IMR-90 (cell line): ENCODE data around the gene PI4KA. TPM values are rescaled to one million over a fixed set of nuclear protein-coding genes. Genes with fewer than 3 reads are reported as not detected.

ENCODE experiments used
- ATAC-seq: fragments of 200-7000 bp; cut with Tn5 transposase; 2 replicates; pipeline ENCODE4 v1.9.1; 2020; ENCODE audit warnings: low read depth, mild to moderate bottlenecking, moderate library complexity
- BruUV-seq: library from RNA; stranded (reverse); fragments of 400-500 nt; replicated peaks from 2 replicates; lab custom pipeline; 2021; lab: Mats Ljungman, UMichigan
- CTCF ChIA-PET: fragments of 300-600 bp; formaldehyde crosslinking; extraction: SDS; loops from one replicate; lab custom pipeline; 2021; ENCODE audit warnings: antibody characterized with exemption; lab: Yijun Ruan, JAX
- POLR2A ChIA-PET: fragments of 300-600 bp; sonication (Branson Sonifier 250); formaldehyde crosslinking; loops from one replicate; lab custom pipeline; 2022; ENCODE audit warnings: antibody characterized with exemption; ENCODE audit not compliant: unreplicated experiment; lab: Charles Lee
- DNase-seq: peaks from one replicate; pipeline ENCODE4 v3.0.0; 2013
- H2AFZ ChIP-seq: replicated peaks from 2 replicates; pipeline ENCODE3; 2013; ENCODE audit warnings: low read length, mild to moderate bottlenecking; ENCODE audit not compliant: poor library complexity
- H2AK5ac ChIP-seq: 2 replicates; pipeline ENCODE4 v1.6.1; 2013; ENCODE audit warnings: low read depth, low read length, inconsistent platforms
- H2AK9ac ChIP-seq: replicated peaks from 2 replicates; pipeline ENCODE3; 2013; ENCODE audit warnings: mild to moderate bottlenecking, low read depth, low read length, moderate library complexity; ENCODE audit not compliant: poor library complexity
- H2BK120ac ChIP-seq: 2 replicates; pipeline ENCODE4 v1.6.1; 2013; ENCODE audit warnings: low read depth, low read length, inconsistent platforms
- H2BK15ac ChIP-seq: 3 replicates; pipeline ENCODE4 v1.6.1; 2013; ENCODE audit warnings: low read depth, low read length, inconsistent platforms
- H2BK20ac ChIP-seq: 2 replicates; pipeline ENCODE4 v1.6.1; 2013; ENCODE audit warnings: low read depth, mild to moderate bottlenecking, inconsistent platforms, low read length, moderate library complexity
- H2BK5ac ChIP-seq: 2 replicates; pipeline ENCODE4 v1.6.1; 2013; ENCODE audit warnings: mild to moderate bottlenecking, low read depth, low read length, inconsistent platforms; ENCODE audit not compliant: poor library complexity, severe bottlenecking
- H3K14ac ChIP-seq: replicated peaks from 2 replicates; pipeline ENCODE4 v1.6.1; 2013; ENCODE audit warnings: low read depth, low read length, inconsistent platforms
- H3K18ac ChIP-seq: 2 replicates; pipeline ENCODE4 v1.6.1; 2013; ENCODE audit warnings: low read depth, low read length, control low read depth
- H3K23ac ChIP-seq: 2 replicates; pipeline ENCODE4 v1.6.1; 2013; ENCODE audit warnings: low read depth, low read length, inconsistent platforms
- H3K27ac ChIP-seq: 2 replicates; pipeline ENCODE4 v1.5.1; 2013; ENCODE audit warnings: mild to moderate bottlenecking, control low read depth, low read length; ENCODE audit not compliant: insufficient read depth
- H3K27me3 ChIP-seq: 2 replicates; pipeline ENCODE4 v1.6.1; 2013; ENCODE audit warnings: low read length; ENCODE audit not compliant: control insufficient read depth, insufficient read depth
- H3K36me3 ChIP-seq: 2 replicates; pipeline ENCODE4 v1.6.1; 2013; ENCODE audit warnings: low read length, mixed read lengths; ENCODE audit not compliant: control insufficient read depth, insufficient read depth
- H3K4ac ChIP-seq: 2 replicates; pipeline ENCODE4 v1.6.1; 2013; ENCODE audit warnings: low read depth, low read length, inconsistent platforms
- H3K4me1 ChIP-seq: 2 replicates; pipeline ENCODE4 v1.6.1; 2013; ENCODE audit warnings: low read length, mixed read lengths; ENCODE audit not compliant: control insufficient read depth, insufficient read depth
- H3K4me2 ChIP-seq: 2 replicates; pipeline ENCODE4 v1.6.1; 2013; ENCODE audit warnings: low read depth, mild to moderate bottlenecking, control low read depth, low read length, moderate library complexity
- H3K4me3 ChIP-seq: 2 replicates; pipeline ENCODE4 v1.5.1; 2013; ENCODE audit warnings: low read depth, mild to moderate bottlenecking, control low read depth, low read length, moderate library complexity; ENCODE audit not compliant: insufficient read depth
- H3K56ac ChIP-seq: 2 replicates; pipeline ENCODE4 v1.6.1; 2013; ENCODE audit warnings: low read length, inconsistent platforms; ENCODE audit not compliant: insufficient read depth; ENCODE audit errors: extremely low read depth
- H3K79me1 ChIP-seq, 2 experiments: 2 replicates each; pipeline ENCODE4 v1.6.1; 2013; ENCODE audit warnings: low read length in 2 of 2, inconsistent platforms in 1 of 2, low read depth in 1 of 2
- H3K9ac ChIP-seq: 2 replicates; pipeline ENCODE4 v1.6.1; 2013; ENCODE audit warnings: low read depth, low read length, control low read depth
- H3K9me1 ChIP-seq: 2 replicates; pipeline ENCODE4 v1.6.1; 2013; ENCODE audit warnings: low read length, inconsistent platforms; ENCODE audit not compliant: insufficient read depth
- H3K9me3 ChIP-seq: 2 replicates; pipeline ENCODE4 v1.6.1; 2013; ENCODE audit warnings: low read length; ENCODE audit not compliant: control insufficient read depth, insufficient read depth
- H4K20me1 ChIP-seq: 2 replicates; pipeline ENCODE4 v1.6.1; 2013; ENCODE audit warnings: low read length, inconsistent platforms; ENCODE audit not compliant: insufficient read depth
- H4K5ac ChIP-seq: 2 replicates; pipeline ENCODE4 v1.6.1; 2013; ENCODE audit warnings: mild to moderate bottlenecking, low read depth, low read length, control low read depth
- H4K8ac ChIP-seq, 2 experiments: 2 replicates each; pipeline ENCODE4 v1.6.1; 2013; ENCODE audit warnings: low read depth in 2 of 2, low read length in 2 of 2, control low read depth in 1 of 2, inconsistent platforms in 1 of 2
- H4K91ac ChIP-seq: 2 replicates; pipeline ENCODE4 v1.6.1; 2013; ENCODE audit warnings: low read depth, low read length, inconsistent platforms; ENCODE audit not compliant: insufficient read depth
- CEBPB ChIP-seq: IDR thresholded peaks from 2 replicates; pipeline ENCODE4 v1.6.1; 2012; ENCODE audit warnings: low read depth, low read length, improper control_type of control experiment
- CHD1 ChIP-seq: IDR thresholded peaks from 2 replicates; pipeline ENCODE4 v1.6.1; 2012; ENCODE audit warnings: low read depth, low read length, improper control_type of control experiment
- CTCF ChIP-seq: conservative IDR thresholded peaks from 2 replicates; pipeline ENCODE4 v1.5.1; 2012; ENCODE audit warnings: mild to moderate bottlenecking, low read depth, low read length, improper control_type of control experiment
- FOS ChIP-seq: fragments of 150-350 bp; IDR thresholded peaks from 2 replicates; pipeline ENCODE4 v1.6.1; 2016; ENCODE audit warnings: low read depth, low read length
- MAFK ChIP-seq: IDR thresholded peaks from 2 replicates; pipeline ENCODE4 v1.6.1; 2012; ENCODE audit warnings: low read depth, low read length, improper control_type of control experiment
- MAZ ChIP-seq: IDR thresholded peaks from 2 replicates; pipeline ENCODE4 v1.6.1; 2012; ENCODE audit warnings: low read depth, mild to moderate bottlenecking, low read length, improper control_type of control experiment, moderate library complexity, borderline replicate concordance
- MXI1 ChIP-seq: IDR thresholded peaks from 2 replicates; pipeline ENCODE4 v1.6.1; 2012; ENCODE audit warnings: low read depth, mild to moderate bottlenecking, low read length, moderate library complexity, borderline replicate concordance
- NFE2L2 ChIP-seq: fragments of 150-350 bp; IDR thresholded peaks from 2 replicates; pipeline ENCODE4 v1.6.1; 2016; ENCODE audit warnings: low read depth, mild to moderate bottlenecking, low read length
- POLR2A ChIP-seq: IDR thresholded peaks from 2 replicates; pipeline ENCODE4 v1.6.1; 2012; ENCODE audit warnings: mild to moderate bottlenecking, low read depth, low read length
- RAD21 ChIP-seq: IDR thresholded peaks from 2 replicates; pipeline ENCODE4 v1.6.1; 2012; ENCODE audit warnings: low read length, improper control_type of control experiment
- RCOR1 ChIP-seq: IDR thresholded peaks from 2 replicates; pipeline ENCODE4 v1.6.1; 2012; ENCODE audit warnings: mild to moderate bottlenecking, low read length, improper control_type of control experiment; ENCODE audit not compliant: insufficient replicate concordance
- SMC3 ChIP-seq: fragments of 150-350 bp; IDR thresholded peaks from 2 replicates; pipeline ENCODE4 v1.6.1; 2016; ENCODE audit warnings: low read depth, mild to moderate bottlenecking, antibody characterized with exemption, low read length, moderate library complexity
- USF2 ChIP-seq: fragments of 150-350 bp; IDR thresholded peaks from 2 replicates; pipeline ENCODE4 v1.6.1; 2017; ENCODE audit warnings: mild to moderate bottlenecking, antibody characterized with exemption, low read length, low read depth
- WGBS, 2 experiments: methylation state at CpG; one replicate each; pipeline versions ENCODE4 v1.1.5 to v1.1.7; 2013; ENCODE audit warnings: missing lambda C conversion rate in 2 of 2; ENCODE audit not compliant: insufficient read length in 1 of 2; ENCODE audit errors: extremely low coverage in 2 of 2; 5-methylcytosine and 5-hydroxymethylcytosine counted together
- dilution Hi-C: fragments of 300-500 bp; cut with HindIII; formaldehyde crosslinking; loops from one replicate; pipeline ENCODE4 v1.14.3; 2018; ENCODE audit warnings: low sequenced_read_pairs; ENCODE audit not compliant: unreplicated experiment
- in situ Hi-C: fragments of 300-500 bp; cut with MboI; formaldehyde crosslinking; loops from 3 replicates; pipeline ENCODE4 v1.14.3; 2019; ENCODE audit warnings: low sequenced_read_pairs, inconsistent platforms, mixed read lengths
- intact Hi-C: fragments of 100-400 bp; cut with micrococcal nuclease; formaldehyde crosslinking; loops from 2 replicates; pipeline ENCODE4 v1.10.0; 2022
- polyA plus RNA-seq, 3 experiments: library from polyadenylated mRNA; depleted of rRNA; stranded (reverse); fragments of >200 nt; gene quantifications; 2 replicates each; pipeline ENCODE4 v1.2.3, GENCODE V29; 2012; ENCODE audit warnings: low replicate concordance in 1 of 3
- total RNA-seq: library from RNA; depleted of rRNA; stranded (reverse); fragments of >200 nt; gene quantifications from 2 replicates; pipeline ENCODE4 v1.2.3, GENCODE V29; 2012

The PI4KA gene
- total and polyA plus RNA-seq, 2 of the 4 experiments (the other 2 are of a cell fraction): 16.8 to 35.5 TPM

GRCh38 chr22:20844055-20845037, 14.3 kb downstream of the PI4KA start:
- Histone ChIP-seq H2AFZ (no peak overlapping the region), H2BK120ac (no peak overlapping the region), H3K18ac (peak overlapping the region; percentile 38; the same call in 1 of the 2 replicates), H3K56ac (no peak overlapping the region), H4K8ac (no peak overlapping the region), H3K9ac (no peak overlapping the region), H3K79me1 (peaks cover 32 to 60% of the 10 kb centered on the region in 2 experiments), H3K9me1 (peaks cover 8% of the 10 kb centered on the region), H2BK15ac (no peak overlapping the region), H4K91ac (no peak overlapping the region), H2BK20ac (no peak overlapping the region), H3K36me3 (no peaks in the 10 kb centered on the region), H2BK5ac (no peak overlapping the region), H4K5ac (no peak overlapping the region), H3K4ac (no peak overlapping the region), H3K4me3 (no peak overlapping the region), H3K14ac (no peak overlapping the region), H3K9me3 (no peaks in the 10 kb centered on the region), H2AK5ac (no peak overlapping the region), H4K20me1 (peaks cover 34% of the 10 kb centered on the region), H3K27ac (no peak overlapping the region), H3K27me3 (no peaks in the 10 kb centered on the region), H3K4me2 (no peak overlapping the region), H3K23ac (no peak overlapping the region), H2AK9ac (no peak overlapping the region), H3K4me1 (peaks cover 8% of the 10 kb centered on the region)
- dilution Hi-C loops: no loop called here
- WGBS, 2 experiments: no CpG with 5 or more reads among the region's 5 CpGs
- intact Hi-C loops: no loop called here
- CTCF ChIA-PET: interaction anchor here (1.0 kb wide), 1 partner anchor 12 kb away, joined by 3 read pairs; no protein-coding TSS in a partner anchor
- ATAC-seq: no peak
- TF ChIP-seq RCOR1: no peak
- TF ChIP-seq CHD1: no peak
- no peak for TF ChIP-seq CTCF
- no peak for TF ChIP-seq CEBPB
- TF ChIP-seq NFE2L2: no peak
- TF ChIP-seq MAZ: no peak
- TF ChIP-seq POLR2A: no peak
- no peak for TF ChIP-seq MAFK
- no peak for TF ChIP-seq FOS
- TF ChIP-seq USF2: no peak
- no peak for TF ChIP-seq SMC3
- TF ChIP-seq RAD21: no peak
- TF ChIP-seq MXI1: no peak
- POLR2A ChIA-PET: no interaction called here
- no peak for DNase-seq
- no TSS peak for BruUV-seq
- in situ Hi-C loops: loop anchor here (5.0 kb wide), 1 partner anchor 37 kb away; no protein-coding TSS in a partner anchor
